Ovary (tissue), 9 donors: ENCODE data around the gene DNMBP. TPM values are rescaled to one million over a fixed set of nuclear protein-coding genes. Genes with fewer than 3 reads are reported as not detected.
A peak's percentile ranks its signal among the peaks of the same experiment; 100 is the strongest.

Experiments
- DNase-seq, 5 donors: peaks; one replicate each; pipeline ENCODE4 v3.0.0-alpha.2; 2019 to 2020
- H3K27ac ChIP-seq, 2 donors: fragments of 200-600 bp; one replicate each; pipeline versions ENCODE4 v1.5.1 to v1.8.0; 2019 to 2022
- H3K27me3 ChIP-seq: fragments of 200-600 bp; one replicate; pipeline ENCODE4 v1.8.0; 2022
- H3K36me3 ChIP-seq: fragments of 200-600 bp; sonication (generic); one replicate; pipeline ENCODE4 v1.5.1; 2019
- H3K4me1 ChIP-seq: one replicate; pipeline ENCODE4 v1.8.1; 2013; ENCODE audit warnings: mild to moderate bottlenecking, moderate library complexity; ENCODE audit not compliant: insufficient read depth
- H3K4me3 ChIP-seq: fragments of 200-600 bp; sonication (generic); one replicate; pipeline ENCODE4 v1.5.1; 2017
- H3K9me3 ChIP-seq, 2 donors: fragments of 200-600 bp in 1 of 2; sonication (generic) in 1 of 2; one replicate each; pipeline versions ENCODE4 v1.5.1 to v1.8.1; 2013 to 2019; ENCODE audit warnings: mild to moderate bottlenecking in 1 of 2, moderate library complexity in 1 of 2
- EP300 ChIP-seq: sonication (generic); formaldehyde crosslinking; IDR thresholded peaks from one replicate; pipeline ENCODE4 v1.6.1; 2017; ENCODE audit warnings: antibody characterized with exemption
- POLR2A ChIP-seq: fragments of 450-650 bp; IDR thresholded peaks from one replicate; pipeline ENCODE4 v1.6.1; 2017; ENCODE audit warnings: antibody characterized with exemption, mild to moderate bottlenecking, moderate library complexity
- WGBS, 3 donors: extraction: QIAGEN DNeasy Blood & Tissue Kit in 1 of 3; methylation state at CpG; one replicate each; pipeline versions ENCODE4 v1.1.5 to v1.1.7; 2013 to 2017; 5-methylcytosine and 5-hydroxymethylcytosine counted together
- intact Hi-C, 4 donors: fragments of 100-400 bp; cut with DNase I; formaldehyde crosslinking; loops; one replicate each; pipeline versions ENCODE4 v1.11.0 to v1.15.1; 2022 to 2023
- polyA plus RNA-seq, 2 donors: library from polyadenylated mRNA; stranded (reverse); fragments of 200-250 nt in 1 of 2; fragments of 350-450 nt in 1 of 2; fragmentation: Illumina TruSeq in 1 of 2; extraction: RNeasy Lipid Tissue Mini Kit (QIAGEN cat#74804) in 1 of 2; gene quantifications; one replicate each; pipeline ENCODE4 v1.2.3, GENCODE V29; 2013 to 2014
- total RNA-seq, 7 donors: library from RNA; depleted of rRNA in 2 of 7; stranded (reverse); fragments of >200 nt in 2 of 7; fragmentation: NEBNext Ultra II Directional in 3 of 7; extraction: Animal tissue kit (Norgen Biotek cat#: 25700) in 3 of 7; gene quantifications; one replicate each; pipeline versions ENCODE4 v1.1.0 to v1.2.4, GENCODE V29; 2016 to 2023
- TF ChIP-seq, protein P1 (sequence below), 3 donors: fragments of 450-650 bp in 2 of 3; fragments of 200-600 bp in 1 of 3; IDR thresholded peaks; one replicate each; pipeline versions ENCODE4 v1.5.1 to v1.8.0; 2016 to 2022; ENCODE audit warnings: antibody characterized with exemption in 3 of 3, mild to moderate bottlenecking in 1 of 3
- donor health status: DM: no; HTN: no; CAD: no; lungs with moderate emphysema.
- donor health status: DM: no; HTN: no; CAD: no.
- donor health status: Bipolar disorder and iron deficiency.
- donor health status: DM: yes; HTN: yes; CAD: no.
- donor health status: DM: no; HTN: no; CAD: no.
- donor health status: DM: yes; HTN: yes; CAD: no.

DNMBP gene
- total and polyA plus RNA-seq, 9 donors, result 10.8 to 25.4 (median 20.3) TPM

DNA sequence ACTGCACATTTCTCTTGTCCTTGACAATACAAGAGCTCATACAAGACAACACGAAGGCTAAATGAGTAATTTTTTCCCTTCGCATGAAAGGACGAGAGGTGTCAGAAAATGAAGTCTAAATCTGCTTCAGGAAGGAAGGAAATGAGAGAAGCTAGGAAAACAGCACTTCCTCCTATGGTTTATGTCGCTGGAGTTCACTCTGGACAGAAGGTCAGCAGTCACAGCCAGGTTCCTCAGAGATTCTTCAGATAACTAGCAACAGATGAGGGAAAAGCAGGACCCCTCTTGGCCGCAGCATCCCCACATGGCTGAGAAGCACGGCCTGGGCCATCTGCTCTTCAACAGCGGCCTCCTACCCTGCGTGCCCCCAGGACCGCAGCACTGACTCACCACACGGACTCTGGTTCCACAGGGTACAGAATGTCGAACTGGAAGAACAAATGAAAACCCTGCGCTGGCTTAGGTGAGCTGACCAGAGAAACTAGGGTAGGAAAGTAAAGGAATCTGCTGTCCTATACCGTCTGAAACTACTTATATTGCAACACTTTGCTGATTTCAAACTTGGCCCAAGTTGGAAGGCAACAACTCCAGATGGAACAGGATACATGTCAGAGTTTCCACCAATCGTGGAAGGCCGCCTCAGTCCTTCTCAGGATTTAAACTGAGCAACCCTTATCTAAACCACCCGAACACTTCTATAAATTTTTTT lies 26.3 kb downstream of the DNMBP start:
- intact Hi-C loops, result no loop called here
- 22 to 28% (median 23%) methylated on average over 16 of the region's 16 CpGs for WGBS, 3 donors
- Histone ChIP-seq H3K36me3 (no peaks in the 10 kb centered on the region), H3K4me1 (peaks cover 25% of the 10 kb centered on the region), H3K27me3 (no peaks in the 10 kb centered on the region), H3K9me3 (no peaks in the 10 kb centered on the region), H3K4me3 (peak overlapping the region; percentile 8), H3K27ac (peak overlapping the region; percentile 83 to 89)
- TF ChIP-seq, protein P1, sequence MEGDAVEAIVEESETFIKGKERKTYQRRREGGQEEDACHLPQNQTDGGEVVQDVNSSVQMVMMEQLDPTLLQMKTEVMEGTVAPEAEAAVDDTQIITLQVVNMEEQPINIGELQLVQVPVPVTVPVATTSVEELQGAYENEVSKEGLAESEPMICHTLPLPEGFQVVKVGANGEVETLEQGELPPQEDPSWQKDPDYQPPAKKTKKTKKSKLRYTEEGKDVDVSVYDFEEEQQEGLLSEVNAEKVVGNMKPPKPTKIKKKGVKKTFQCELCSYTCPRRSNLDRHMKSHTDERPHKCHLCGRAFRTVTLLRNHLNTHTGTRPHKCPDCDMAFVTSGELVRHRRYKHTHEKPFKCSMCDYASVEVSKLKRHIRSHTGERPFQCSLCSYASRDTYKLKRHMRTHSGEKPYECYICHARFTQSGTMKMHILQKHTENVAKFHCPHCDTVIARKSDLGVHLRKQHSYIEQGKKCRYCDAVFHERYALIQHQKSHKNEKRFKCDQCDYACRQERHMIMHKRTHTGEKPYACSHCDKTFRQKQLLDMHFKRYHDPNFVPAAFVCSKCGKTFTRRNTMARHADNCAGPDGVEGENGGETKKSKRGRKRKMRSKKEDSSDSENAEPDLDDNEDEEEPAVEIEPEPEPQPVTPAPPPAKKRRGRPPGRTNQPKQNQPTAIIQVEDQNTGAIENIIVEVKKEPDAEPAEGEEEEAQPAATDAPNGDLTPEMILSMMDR (IDR thresholded peaks at IDR 0.05), result no peak
- TF ChIP-seq EP300, result no peak
- TF ChIP-seq POLR2A, result no peak
- peak; percentile 57 to 70 (median 62) for DNase-seq

DNA sequence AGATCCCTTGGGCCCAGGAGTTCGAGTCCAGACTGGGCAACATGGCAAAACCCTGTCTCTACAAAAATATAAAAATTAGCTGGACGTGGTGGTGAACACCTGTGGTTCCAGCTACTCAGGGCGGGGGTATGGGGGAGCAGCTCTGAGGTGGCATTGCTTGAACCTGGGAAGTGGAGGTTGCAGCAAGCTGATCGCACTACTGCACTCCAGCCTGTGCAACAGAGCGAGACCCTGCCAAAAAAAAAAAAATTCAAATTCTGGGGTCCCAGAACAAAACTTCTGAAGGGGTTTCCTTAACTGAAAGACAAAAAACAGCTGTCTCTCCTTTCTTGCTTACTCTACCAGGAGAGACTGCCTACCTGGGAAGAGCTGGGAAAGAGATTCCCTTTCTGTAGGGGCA lies 27.0 kb downstream of the DNMBP start:
- DNase-seq, result no peak
- H3K36me3 ChIP-seq, result no peaks in the 10 kb centered on the region
- intact Hi-C loops, result no loop called here
- H3K9me3 ChIP-seq, result no peaks in the 10 kb centered on the region
- no peaks in the 10 kb centered on the region for H3K27me3 ChIP-seq
- WGBS, 3 donors, result 89 to 96% (median 90%) methylated on average over 5 of the region's 5 CpGs
- TF ChIP-seq EP300 (no peak), POLR2A (no peak)
- TF ChIP-seq, protein P1 (IDR thresholded peaks at IDR 0.05), result no peak
- H3K4me1 ChIP-seq, result peaks cover 26% of the 10 kb centered on the region
- H3K27ac ChIP-seq, result peak overlapping the region; percentile 83 to 89
- H3K4me3 ChIP-seq, result no peak overlapping the region

DNA sequence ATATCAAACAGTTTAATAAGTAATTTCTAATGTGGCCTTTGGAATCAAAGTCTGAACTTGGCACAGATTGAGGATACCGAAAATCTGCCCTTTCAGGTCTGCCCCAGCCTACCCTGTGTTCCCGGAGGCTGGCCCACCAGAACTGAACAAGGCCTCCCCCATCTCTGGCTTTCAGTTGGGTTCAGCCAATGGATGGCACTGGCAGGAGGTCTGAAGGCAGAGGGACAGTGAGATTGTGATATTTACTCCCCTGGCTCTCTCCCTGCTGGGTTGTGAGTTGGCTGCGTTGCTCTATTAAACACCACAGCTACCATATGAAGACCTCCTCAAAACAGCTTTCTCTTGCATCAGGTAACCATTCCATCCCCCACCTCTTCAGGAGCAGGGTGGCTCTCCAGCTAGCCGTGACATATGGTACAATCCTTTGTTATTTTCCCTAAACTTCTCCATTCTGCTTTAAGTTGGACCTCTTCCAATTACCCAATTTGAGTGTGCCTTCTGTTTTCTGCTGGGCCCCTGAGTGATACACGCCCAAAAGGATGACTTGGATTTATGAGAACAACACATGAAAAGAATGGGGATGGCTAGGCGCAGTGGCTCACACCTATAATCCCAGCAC lies 28.1 kb downstream of the DNMBP start:
- Histone ChIP-seq H3K36me3 (no peaks in the 10 kb centered on the region), H3K27ac (no peak overlapping the region), H3K27me3 (no peaks in the 10 kb centered on the region), H3K9me3 (no peaks in the 10 kb centered on the region), H3K4me1 (peaks cover 26% of the 10 kb centered on the region), H3K4me3 (no peak overlapping the region)
- intact Hi-C loops, result no loop called here
- DNase-seq, result no peak
- 91 to 93% (median 91%) methylated on average over 6 of the region's 6 CpGs for WGBS, 3 donors
- TF ChIP-seq, protein P1 (IDR thresholded peaks at IDR 0.05), result no peak
- TF ChIP-seq EP300, result no peak
- TF ChIP-seq POLR2A, result no peak

DNA sequence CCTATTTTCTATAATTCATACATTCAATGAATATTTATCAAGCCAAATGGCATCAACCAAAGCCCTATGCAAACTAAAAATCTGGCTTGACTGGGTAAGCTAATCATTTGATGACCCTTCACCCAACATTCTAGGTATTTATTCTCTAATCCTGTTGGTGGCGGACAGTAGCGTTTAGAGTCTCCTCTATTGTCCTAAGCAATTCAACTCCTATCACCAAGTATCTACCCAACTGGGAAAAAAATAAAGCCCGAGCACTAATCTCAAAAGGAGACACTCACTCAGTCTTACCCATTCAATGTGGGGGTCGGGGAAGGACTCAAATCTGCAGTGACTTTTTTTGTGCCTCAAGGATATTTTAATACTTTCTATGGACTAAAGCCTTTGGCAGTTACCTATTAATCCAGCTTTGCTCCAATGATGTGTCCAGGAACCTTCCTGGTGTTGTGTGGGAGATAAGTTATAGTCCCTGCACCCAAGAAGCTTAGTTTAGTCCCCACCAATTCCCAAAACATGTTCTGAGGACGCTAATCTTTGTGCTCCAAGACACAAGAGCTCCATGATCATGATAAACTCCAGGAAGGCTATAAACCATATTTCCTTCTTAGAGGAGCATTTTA lies 30.6 kb downstream of the DNMBP start:
- WGBS, 3 donors, result 77 to 94% (median 88%) methylated on average over 5 of the region's 5 CpGs
- peaks cover 25% of the 10 kb centered on the region for H3K4me1 ChIP-seq

More for the DNA sequence above, 30.6 kb downstream of the DNMBP start:
- TF ChIP-seq, protein P1 (IDR thresholded peaks at IDR 0.05), result no peak
- TF ChIP-seq POLR2A, result no peak
- no peak for TF ChIP-seq EP300
- Histone ChIP-seq H3K27ac (no peak overlapping the region), H3K4me3 (no peak overlapping the region), H3K36me3 (no peaks in the 10 kb centered on the region), H3K27me3 (no peaks in the 10 kb centered on the region), H3K9me3 (no peaks in the 10 kb centered on the region)
- DNase-seq, result no peak
- intact Hi-C loops, result no loop called here
